Stimulated activated CD8-positive, alpha-beta memory T cell treated with anti-CD3 and anti-CD28 coated beads, Interleukin-4, amount 100 ng/mL, for 4 hours (primary cell): ENCODE data around the gene ENG.

Source experiments
- DNase-seq, 2 donors: peaks; one replicate each; pipeline ENCODE4 v3.0.0-alpha.2; 2020; ENCODE audit warnings: low read depth in 2 of 2, low spot score in 1 of 2

The ENG gene

DNA sequence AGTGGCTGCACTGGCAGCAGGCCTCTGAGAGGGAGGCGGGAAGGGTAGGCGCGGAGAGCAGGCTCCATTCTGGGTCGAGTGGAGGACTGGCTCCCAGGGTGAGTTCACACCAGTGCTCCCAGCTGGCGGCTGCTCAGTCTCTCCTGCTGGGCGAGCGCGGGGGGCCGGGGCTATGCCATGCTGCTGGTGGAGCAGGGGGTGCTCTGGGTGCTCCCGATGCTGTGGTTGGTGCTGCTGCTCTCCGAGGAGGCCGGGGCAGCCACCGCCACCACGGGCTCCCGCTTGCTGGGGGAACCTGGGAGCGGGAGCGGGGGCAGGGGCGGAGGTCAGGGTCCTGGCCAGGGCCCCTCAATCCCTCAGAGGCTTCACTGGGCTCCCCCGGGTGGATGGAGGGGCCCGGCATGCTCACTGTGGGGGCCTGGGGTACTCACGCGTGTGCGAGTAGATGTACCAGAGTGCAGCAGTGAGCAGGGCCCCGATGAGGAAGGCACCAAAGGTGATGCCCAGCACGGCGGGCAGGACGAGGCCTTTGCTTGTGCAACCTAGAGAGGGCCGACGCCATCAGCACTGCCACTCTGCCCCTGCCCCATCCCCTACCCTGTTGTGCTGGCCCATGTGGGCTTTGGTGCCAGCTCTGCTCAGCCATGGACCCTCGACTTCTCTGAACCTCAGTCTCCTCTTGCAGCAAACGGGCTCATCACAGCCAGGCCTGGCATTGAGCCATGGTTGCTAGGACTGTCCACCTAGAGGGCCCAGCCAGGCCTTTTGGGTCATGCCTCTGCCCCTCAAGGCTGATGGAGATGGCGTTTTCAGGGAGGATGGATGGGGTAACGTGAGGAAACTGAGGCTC is 38.7 kb downstream of the ENG start:
- DNase-seq, result no peak

DNA sequence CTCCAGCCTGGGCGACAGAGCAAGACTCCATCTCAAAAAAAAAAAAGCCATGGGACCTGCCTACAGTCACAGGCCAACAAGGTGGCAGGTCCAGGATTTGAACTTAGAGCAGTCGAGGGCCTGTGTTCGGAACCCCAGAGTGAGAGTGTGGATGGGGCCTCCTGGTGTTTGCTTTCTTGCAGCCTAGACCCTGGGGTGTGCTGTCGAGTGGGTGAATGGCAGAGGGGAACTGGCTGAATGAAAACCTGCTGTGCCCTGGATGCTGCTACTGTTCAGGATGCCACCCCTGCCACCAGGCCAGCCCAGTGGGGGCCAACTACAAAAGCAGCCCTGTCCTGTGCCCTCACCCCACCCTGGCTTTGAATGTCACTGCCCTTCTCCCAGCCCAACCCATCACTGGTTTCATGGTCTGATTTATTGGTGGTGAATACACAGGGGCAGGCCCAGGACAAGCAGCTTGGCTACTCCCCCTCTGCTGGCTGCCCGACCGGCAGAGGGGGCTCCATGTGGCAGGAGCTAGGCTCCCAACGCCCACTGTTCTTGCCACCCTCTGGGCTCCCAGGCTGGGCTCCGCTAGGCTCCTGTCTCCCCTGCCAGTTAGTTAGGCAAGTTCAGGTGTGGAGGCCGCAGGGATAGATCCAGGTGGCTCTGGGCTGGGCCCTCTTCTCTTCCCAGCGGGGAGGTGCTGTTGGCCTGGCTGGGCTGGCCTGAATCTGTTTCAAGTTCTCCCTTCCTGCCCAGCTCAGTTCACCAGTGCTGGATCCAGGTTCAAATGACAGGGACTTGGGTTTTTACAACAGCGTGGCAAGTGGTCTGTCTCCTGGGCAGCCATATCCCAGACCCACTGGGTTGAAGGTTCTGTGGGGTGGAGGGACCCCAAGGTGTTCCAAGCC is 39.6 kb downstream of the ENG start:
- no peak for DNase-seq

DNA sequence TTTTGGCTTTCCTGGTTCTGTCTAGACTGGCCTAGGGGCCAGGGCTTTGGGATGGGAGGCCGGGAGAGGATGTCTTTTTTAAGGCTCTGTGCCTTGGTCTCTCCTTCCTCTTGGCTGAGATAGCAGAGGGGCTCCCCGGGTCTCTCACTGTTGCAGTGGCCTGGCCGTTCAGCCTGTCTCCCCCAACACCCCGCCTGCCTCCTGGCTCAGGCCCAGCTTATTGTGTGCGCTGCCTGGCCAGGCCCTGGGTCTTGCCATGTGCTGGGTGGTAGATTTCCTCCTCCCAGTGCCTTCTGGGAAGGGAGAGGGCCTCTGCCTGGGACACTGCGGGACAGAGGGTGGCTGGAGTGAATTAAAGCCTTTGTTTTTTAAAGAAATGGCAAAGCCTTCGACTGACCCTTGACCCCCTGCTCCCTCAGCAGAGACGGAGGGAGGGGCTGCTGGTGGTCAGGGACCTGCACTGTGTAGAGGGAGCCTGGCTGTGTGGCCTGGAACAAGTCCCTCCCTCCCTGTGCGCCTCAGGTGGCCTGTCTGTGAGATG is 40.7 kb downstream of the ENG start:
- no peak for DNase-seq

DNA sequence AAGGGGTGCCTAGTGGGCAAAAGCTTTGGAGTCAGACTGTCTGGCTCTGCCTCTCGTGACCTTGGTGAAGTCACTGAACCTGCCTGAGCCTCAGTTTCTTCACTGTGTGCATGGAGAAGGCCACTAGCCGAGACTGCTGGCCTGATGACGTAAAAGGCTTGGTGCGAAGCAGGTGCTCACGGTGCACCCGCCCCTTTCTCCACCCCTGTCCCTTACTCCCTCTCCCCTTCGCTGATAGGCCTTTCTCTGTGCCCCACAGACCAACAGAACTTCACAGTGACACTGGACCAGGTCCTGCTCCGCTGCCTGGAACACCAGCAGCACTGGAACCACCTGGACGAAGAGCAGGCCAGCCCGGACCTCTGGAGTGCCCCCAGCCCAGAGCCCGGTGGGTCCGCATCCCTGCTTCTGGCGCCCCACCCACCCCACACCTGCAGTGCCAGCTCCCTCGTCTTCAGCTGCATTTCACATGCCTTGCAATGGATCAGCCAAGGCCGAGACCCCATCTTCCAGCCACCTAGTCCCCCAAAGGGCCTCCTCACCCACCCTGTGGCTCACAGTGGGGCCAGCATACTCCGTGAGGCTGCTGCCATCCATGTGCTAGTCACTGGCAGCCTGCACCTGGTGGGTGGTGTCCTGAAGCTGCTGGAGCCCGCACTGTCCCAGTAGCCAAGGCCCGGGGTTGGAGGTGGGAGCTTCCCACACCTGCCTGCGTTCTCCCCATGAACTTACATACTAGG is 41.4 kb downstream of the ENG start:
- no peak for DNase-seq

DNA sequence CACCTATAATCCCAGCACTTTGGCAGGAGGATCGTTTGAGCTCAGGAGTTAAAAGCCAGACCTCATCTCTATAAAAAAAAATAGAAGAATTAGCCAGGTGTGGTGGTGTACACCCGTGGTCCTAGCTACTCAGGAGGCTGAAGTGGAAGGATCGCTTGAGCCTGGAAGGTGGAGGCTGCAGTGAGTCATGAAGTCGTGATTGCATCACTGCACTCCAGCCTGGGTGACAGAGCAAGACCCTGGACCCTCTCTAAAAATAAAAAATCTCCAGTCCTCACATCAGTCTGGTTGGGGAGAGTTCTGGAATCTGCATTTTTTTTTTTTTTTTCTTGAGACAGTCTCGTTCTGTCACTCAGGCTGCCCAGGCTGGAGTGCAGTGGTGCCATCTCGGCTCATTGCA is 42.4 kb downstream of the ENG start:
- DNase-seq, result no peak

DNA sequence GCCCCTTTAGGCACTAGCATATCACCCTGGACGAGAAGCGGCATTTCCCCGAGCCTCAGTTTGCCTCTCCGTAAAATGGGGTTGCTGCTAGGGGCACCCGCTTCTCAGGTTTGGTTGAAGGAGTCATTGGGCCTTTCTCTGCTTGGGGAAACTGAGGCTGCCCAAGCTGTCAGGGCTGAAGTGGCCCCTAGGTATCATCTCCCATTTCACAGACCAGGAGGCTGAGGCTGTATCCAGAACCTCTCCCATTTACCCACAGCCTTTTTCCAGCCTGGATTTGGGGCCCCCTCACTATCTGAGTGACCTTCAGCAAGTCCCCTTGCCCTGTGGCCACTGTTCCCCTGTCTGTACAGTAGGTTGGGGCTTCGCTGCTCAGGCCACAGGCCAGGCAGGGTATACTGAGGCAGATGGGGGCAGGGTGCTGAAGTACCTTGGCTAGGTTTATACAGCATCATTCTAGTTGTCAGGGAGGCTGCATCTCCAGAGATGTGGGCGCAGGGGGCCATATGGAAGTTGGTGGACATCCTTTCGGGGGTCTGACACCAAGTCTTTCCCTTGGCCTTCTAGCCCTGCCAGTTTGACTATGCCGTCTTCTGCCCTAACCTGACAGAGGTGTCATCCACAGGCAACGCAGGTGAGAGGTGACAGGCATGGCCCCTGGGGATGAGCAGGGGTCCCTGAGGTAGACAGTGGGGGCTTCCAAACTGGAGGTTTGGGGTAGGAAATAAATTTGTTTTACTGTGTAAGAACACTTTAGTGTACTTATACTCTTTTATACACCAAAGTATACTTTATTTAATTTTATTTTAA is 43.9 kb downstream of the ENG start:
- no peak for DNase-seq

DNA sequence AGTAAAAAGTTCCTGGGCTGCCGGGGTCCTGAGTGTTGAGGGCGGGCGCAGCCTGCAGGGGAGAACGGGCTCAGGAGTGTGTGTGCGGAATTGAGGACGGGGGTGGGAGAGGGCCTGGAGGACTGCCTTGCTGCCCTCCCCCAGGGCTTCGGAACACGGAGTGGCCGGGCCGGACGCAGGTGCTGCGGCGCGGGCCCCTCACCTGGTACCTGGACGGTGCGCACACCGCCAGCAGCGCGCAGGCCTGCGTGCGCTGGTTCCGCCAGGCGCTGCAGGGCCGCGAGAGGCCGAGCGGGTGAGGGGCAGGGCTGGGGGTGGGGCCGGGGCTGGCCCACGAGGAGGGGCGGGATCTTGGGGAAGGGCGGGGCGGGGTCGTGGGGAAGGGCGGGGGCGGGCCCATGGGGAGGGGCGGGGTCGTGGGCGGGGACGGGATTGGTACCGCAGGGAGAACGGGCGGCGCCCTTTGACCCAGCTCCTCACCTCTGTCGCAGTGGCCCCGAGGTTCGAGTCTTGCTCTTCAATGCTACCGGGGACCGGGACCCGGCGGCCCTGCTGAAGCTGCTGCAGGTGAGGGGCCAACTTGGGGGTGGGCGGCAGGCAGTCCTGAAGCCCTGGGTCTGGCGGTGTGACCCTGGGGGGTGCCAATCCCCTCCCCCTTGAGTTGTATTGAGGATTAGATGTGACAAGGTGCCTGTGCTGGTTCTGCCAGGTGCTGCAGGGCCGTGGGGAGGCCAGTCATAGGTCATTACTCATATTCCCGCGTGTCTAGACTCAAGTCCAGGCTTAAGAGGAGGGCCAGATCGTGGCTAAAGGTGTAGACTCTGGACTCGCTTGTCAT is 44.7 kb downstream of the ENG start:
- no peak for DNase-seq

DNA sequence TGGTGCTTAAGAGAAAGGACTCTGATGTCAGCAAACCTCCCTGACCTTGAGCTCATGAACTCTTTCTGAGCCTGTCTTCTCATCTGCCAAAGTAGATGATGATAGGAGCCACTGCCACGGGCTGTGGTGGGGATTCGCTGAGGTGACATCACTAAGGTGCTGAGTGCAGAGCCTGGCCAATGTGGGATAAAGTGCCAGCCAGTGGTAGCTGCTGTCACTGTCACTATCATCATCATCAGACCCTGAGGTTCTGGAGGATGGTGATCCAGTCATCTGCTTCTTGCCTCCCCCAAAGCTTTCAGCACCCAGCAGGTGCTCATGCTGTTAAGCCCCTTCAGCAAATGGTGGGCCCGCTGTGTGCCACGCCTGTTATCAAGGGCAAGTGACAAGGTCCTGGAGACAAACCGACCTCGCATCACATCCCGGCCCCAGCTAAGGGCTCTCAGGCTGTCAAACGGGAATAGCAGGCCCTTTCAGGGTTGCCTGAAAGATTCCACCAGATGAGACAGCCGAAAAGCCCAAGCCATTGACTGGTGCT is 45.4 kb downstream of the ENG start:
- no peak for DNase-seq

DNA sequence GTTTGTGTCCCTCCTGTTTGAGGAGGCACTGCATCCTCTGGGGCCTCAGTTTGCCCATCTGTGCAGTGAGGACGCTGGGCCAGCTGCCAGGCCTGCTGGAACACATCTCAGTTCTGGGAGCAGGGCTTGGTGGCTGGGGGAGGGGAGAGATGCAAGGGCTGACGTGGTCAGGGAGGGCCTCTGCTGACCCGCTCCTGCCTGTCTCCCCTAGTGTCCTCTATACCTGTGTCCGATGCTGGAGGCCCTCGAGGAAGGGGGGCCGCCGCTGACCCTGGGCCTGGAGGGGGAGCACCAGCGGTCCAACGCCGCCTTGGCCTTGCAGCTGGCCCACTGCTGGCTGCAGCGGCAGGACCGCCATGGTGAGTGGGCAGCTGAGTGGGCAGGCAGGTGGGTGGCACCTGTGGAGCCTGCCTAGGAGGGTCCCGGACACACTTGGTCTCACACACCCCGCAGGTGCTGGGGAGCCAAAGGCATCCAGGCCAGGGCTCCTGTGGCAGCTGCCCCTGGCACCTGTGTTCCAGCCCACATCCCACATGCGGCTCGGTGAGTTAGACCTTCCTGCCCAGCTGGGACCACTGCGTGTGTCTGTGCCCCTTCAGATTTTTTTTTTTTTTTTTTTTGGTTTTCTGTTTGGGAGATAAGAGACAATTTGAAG is 46.0 kb downstream of the ENG start:
- DNase-seq, result no peak

DNA sequence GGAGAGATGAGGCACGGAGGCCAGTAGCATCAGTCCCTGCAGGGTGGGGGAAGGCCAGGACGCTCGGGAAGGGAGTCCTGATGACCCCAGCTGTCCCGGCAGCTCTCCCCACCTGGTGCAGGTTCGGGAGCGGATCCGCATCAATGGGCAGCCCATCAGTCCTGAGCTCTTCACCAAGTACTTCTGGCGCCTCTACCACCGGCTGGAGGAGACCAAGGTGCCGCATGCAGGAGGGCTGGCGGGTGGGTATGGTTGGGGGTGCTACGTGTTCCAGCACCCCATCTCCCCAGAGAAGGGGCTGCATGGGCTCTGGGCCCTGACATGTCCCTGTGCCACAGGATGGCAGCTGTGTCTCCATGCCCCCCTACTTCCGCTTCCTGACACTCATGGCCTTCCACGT is 47.6 kb downstream of the ENG start:
- no peak for DNase-seq

DNA sequence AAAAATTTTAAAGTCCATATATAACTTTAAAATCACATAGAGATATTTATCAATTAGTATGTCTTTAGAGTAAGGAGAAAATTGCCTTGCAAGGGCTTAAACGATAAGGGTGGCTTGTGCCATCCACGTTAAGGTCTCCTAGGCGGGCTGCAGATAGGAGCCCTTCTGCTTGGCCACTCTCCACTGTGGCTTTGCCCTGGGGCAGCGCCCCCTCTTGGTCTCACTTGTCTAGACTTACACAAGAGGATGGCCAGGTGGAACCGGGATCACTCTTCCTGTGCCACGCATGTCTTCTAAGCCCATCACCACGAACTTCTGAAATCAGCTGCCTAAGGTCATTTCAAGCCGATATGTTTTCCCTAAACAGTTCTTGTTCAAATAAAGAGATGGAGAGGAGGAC is 48.8 kb downstream of the ENG start:
- DNase-seq, result no peak

DNA sequence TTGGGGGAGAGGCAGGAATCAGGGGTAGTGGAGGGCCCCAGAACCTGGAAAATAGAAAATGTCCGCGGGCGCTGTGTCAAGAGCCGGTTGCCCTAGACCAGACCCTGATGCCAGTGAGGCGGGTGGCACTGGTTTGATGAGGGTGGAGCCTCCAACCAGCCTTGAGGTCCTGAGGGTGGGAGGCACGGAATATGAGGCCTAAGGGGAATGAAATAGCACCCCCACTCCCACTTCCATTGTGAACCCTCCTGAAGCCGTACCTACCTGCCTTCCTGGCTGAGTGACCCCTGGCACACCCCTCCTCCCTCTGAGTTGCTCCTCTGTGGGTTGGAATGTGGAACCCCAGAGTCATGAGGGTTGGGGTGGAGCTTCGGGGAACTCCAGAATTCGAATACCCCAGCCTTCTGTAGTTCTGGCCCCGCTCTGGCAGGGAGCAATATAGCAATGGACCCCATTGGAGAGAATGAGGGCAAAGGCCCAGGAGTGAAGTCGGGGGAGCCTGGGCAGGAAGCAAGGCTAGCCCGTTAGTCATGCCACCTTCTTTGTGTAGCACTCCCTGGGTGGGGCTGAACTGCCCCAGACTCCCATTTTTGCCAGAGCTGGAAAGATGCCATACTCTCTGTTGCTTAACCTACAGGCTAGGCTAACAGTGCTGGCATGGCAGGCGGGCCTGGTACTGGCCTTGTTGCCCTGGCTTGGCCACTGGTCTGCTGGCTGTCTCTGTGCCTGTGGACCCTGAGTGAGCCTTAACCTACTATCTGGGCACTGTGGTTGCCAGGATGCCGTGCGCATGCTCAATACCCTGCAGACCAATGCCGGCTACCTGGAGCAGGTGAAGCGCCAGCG is 50.7 kb downstream of the ENG start:
- DNase-seq, result no peak

DNA sequence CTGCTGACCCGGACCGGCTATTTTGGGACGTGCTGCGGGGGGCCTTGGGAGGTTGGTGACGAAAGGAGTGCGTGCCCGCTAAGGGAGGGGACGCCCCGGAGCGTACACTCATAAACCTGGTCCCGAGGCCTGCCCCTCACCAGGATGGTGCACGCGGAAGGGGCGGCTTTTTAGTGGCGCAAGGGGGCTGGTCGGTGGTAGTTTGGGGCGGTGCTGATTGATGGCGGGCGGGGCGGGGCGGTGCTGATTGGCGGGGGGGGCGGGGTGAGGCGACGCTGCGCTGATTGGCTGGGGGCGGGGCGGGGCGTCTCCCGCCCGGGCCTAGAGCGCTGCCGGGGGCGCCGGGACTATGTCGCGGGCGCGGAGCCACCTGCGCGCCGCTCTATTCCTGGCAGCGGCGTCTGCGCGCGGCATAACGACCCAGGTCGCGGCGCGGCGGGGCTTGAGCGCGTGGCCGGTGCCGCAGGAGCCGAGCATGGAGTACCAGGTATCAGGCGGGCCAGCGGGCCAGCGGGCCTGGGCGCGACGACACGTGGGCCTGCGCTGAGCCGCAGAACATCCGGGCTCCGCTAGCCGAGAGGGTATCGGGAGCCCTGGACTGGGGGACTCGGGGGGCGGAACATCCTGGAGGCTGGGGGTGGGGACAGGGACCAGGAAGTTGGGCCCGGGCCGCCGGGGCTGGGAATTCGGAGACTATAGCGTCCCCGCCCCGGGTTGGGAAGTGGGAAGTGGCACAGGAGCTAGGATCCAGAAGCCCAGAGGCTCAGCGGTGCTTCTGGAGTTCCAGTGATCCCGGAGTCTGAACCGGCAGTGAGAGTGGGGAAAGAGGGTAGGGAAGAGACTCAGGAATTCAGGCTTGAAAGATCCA is 51.6 kb downstream of the ENG start, which contains the start of gene FPGS:
Gene FPGS, plus strand, starts transcription at position 307 of the 868 bp plus-strand sequence. Its CDS starts 43 bp downstream, at position 350.
- DNase-seq, result peak; percentile 47 to 70

DNA sequence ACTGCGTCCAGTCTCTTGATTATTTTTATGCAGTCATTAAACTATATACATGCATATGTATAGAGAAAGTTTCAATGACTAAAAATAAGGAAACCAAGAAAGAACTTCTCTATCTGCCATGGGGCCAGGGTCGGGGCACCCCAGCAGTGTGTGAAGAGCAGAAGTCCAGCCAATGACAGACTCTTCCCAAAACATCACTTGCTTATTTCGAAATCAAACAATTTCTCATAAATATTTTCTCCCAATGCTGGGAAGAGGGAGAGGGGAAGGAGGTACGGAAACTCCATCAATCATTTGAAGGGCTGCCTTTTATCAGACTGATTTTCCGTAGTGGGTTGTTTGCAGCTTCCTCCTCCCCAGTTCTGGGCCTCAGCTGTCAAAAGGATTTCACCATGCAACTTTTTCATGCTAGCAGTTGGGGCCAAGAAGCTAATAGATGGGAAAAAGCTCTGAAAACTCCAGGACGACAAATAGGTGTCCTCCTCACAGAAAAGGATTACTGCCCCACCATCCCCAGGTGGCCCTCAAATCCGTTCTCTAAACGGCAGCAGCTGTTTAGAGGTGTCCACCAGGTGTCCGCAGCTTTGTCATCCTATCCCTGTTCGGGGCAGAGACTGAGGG is 52.4 kb downstream of the ENG start:
- no peak for DNase-seq

DNA sequence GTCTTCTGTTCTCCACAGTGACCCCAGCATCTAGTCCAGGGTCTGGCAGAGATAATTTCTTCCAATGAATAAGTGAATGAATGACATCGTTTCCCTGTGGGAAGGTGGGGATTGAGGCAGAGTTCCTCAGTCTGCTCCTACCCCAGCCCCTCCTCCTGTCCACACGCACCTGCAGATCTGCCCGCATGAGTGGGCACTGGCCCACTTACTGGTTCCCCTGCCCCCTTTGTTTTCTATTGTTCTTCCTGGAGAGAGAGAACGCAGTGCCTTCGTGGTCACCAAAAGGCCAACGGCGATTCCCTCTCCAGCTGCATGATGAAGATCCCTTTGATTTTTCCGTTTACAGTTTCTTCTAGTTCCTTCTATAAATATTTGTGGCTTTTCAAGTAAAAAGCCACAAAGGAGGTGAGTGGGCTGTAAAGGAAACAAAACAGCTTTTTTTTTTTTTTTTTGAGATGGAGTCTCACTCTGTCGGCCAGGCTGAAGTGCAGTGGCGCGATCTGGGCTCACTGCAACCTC is 57.5 kb downstream of the ENG start:
- no peak for DNase-seq

DNA sequence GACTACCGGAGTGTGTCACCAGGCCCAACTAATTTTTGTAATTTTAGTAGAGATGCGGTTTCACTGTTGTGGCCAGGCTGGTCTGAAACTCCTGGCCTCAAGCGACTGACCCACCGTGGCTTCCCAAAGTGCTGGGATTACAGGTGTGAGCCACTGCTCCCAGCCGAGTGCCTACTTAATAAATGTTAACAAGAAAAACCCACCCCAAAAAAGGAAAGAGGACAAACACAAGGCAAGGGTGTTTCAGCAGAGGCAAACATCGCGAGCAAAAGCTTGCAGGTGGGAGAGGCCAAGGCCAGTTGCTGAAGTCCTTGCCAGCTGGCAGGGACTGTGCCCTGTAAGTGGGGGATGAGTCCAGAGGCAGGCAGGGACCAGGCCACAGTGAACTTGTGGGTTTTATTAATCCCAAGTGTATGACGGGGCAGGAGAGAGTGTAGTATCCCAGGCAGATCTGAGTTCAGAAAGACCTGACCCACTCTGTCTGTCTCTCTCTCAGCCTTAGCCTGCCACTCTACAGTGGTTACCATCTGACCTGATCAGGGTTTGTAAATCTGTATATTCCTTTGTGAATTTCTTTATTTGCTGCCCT is 58.1 kb downstream of the ENG start:
- no peak for DNase-seq
